Myocyte (in vitro differentiated cells): ENCODE results near the gene PDLIM4. TPM values are rescaled to one million over a fixed set of nuclear protein-coding genes. Genes with fewer than 3 reads are reported as not detected.

Source experiments
- DNase-seq: peaks from one replicate; pipeline ENCODE4 v3.0.0-alpha.2; 2012; ENCODE audit warnings: low read depth
- total RNA-seq: library from RNA; depleted of rRNA; stranded (reverse); fragments of >200 nt; gene quantifications from 2 replicates; pipeline ENCODE4 v1.2.3, GENCODE V29; 2014

The PDLIM4 gene
- total RNA-seq, 1 donor from 2014 or later, result 220 TPM

- no peak for DNase-seq
These were observed 23.1 kb downstream of the PDLIM4 start for GRCh38 chr5:132280371-132281240.

GRCh38 chr5:132281856-132282614, 24.5 kb downstream of the PDLIM4 start:
- no peak for DNase-seq

GRCh38 chr5:132283423-132284043, 26.0 kb downstream of the PDLIM4 start:
- peak; percentile 77 for DNase-seq

GRCh38 chr5:132289097-132289496, 31.6 kb downstream of the PDLIM4 start:
- no peak for DNase-seq

- no peak for DNase-seq
These were observed 33.5 kb downstream of the PDLIM4 start for GRCh38 chr5:132291026-132291425.

- DNase-seq, result peak; percentile 95
These were observed 35.8 kb downstream of the PDLIM4 start for GRCh38 chr5:132293066-132293991.

- DNase-seq, result peak; percentile 97
These were observed 36.7 kb downstream of the PDLIM4 start, which contains the start of gene SLC22A4 for GRCh38 chr5:132293992-132294727. Gene SLC22A4 (plus strand): TSS chr5:132294394. CDS start chr5:132294617, 223 bp downstream.

- DNase-seq, result peak; percentile 61
These were observed 37.4 kb downstream of the PDLIM4 start for GRCh38 chr5:132294728-132295504.

- no peak for DNase-seq
These were observed 38.3 kb downstream of the PDLIM4 start for GRCh38 chr5:132295505-132296411.

GRCh38 chr5:132296412-132297016, 39.0 kb downstream of the PDLIM4 start:
- DNase-seq, result no peak

GRCh38 chr5:132297211-132297940, 39.9 kb downstream of the PDLIM4 start:
- no peak for DNase-seq

- DNase-seq, result no peak
These were observed 41.1 kb downstream of the PDLIM4 start for GRCh38 chr5:132298298-132299212.

GRCh38 chr5:132299917-132300316, 42.4 kb downstream of the PDLIM4 start:
- no peak for DNase-seq

GRCh38 chr5:132300577-132301343, 43.3 kb downstream of the PDLIM4 start:
- no peak for DNase-seq
